ENCODE data around the gene GRK5. TPM values are rescaled to one million over a fixed set of nuclear protein-coding genes. Genes with fewer than 3 reads are reported as not detected.

The GRK5 gene
- total and polyA plus RNA-seq, 2 donors from 2014 or later: 7.3 to 18.7 TPM

GRCh38 chr10:119420950-119421875, 213.8 kb downstream of the GRK5 start:
- no peaks in the 10 kb centered on the region for H3K9me3 ChIP-seq (ENCODE audit: control insufficient read depth in 2 of 3, insufficient read depth in 1 of 3, low read length in 3 of 3)
- H3K4me3 ChIP-seq (ENCODE audit: low read length in 3 of 3): no peak overlapping the region
- peak in 1 of 5 donors; percentile 2 for DNase-seq
- no peaks in the 10 kb centered on the region for H3K4me1 ChIP-seq (ENCODE audit: control insufficient read depth in 2 of 3, insufficient read depth in 2 of 3, low read depth in 1 of 3, low read length in 3 of 3)
- H3K27me3 ChIP-seq (ENCODE audit: control insufficient read depth, insufficient read depth, low read length): no peaks in the 10 kb centered on the region
- H3K9ac ChIP-seq (ENCODE audit: low read length in 3 of 3): no peak overlapping the region
- TF ChIP-seq CTCF (IDR thresholded peaks at IDR 0.05; ENCODE audit: borderline replicate concordance, extremely low read depth, insufficient read depth): no peak
- no peak overlapping the region for H3K27ac ChIP-seq (ENCODE audit: low read depth in 2 of 2, low read length in 2 of 2)
- intact Hi-C loops (cut with DNase I): no loop called here
- H3K36me3 ChIP-seq (ENCODE audit: control insufficient read depth in 2 of 3, insufficient read depth in 3 of 3, low read length in 3 of 3): peaks cover 0 to 3% (median 0%) of the 10 kb centered on the region in 3 donors
- no peak for FAIRE-seq

- DNase-seq (no peak), FAIRE-seq (no peak)
- no peak for TF ChIP-seq CTCF (IDR thresholded peaks at IDR 0.05; ENCODE audit: borderline replicate concordance, extremely low read depth, insufficient read depth)
- no peaks in the 10 kb centered on the region for H3K27me3 ChIP-seq (ENCODE audit: control insufficient read depth, insufficient read depth, low read length)
- no peaks in the 10 kb centered on the region for H3K4me1 ChIP-seq (ENCODE audit: control insufficient read depth in 2 of 3, insufficient read depth in 2 of 3, low read depth in 1 of 3, low read length in 3 of 3)
- no peak overlapping the region for H3K4me3 ChIP-seq (ENCODE audit: low read length in 3 of 3)
- peaks cover 4 to 6% (median 6%) of the 10 kb centered on the region in 3 donors for H3K36me3 ChIP-seq (ENCODE audit: control insufficient read depth in 2 of 3, insufficient read depth in 3 of 3, low read length in 3 of 3)
- no peak overlapping the region for H3K9ac ChIP-seq (ENCODE audit: low read length in 3 of 3)
- peaks cover 0 to 4% (median 0%) of the 10 kb centered on the region in 3 donors for H3K9me3 ChIP-seq (ENCODE audit: control insufficient read depth in 2 of 3, insufficient read depth in 1 of 3, low read length in 3 of 3)
- intact Hi-C loops (cut with DNase I): no loop called here
- no peak overlapping the region for H3K27ac ChIP-seq (ENCODE audit: low read depth in 2 of 2, low read length in 2 of 2)
Observed at GRCh38 chr10:119421891-119422681, 214.7 kb downstream of the GRK5 start.

- Histone ChIP-seq H3K36me3 (ENCODE audit: control insufficient read depth in 2 of 3, insufficient read depth in 3 of 3, low read length in 3 of 3) (peaks cover 10 to 13% (median 12%) of the 10 kb centered on the region in 3 donors), H3K27ac (ENCODE audit: low read depth in 2 of 2, low read length in 2 of 2) (no peak overlapping the region), H3K4me1 (ENCODE audit: control insufficient read depth in 2 of 3, insufficient read depth in 2 of 3, low read depth in 1 of 3, low read length in 3 of 3) (no peaks in the 10 kb centered on the region), H3K9ac (ENCODE audit: low read length in 3 of 3) (no peak overlapping the region), H3K9me3 (ENCODE audit: control insufficient read depth in 2 of 3, insufficient read depth in 1 of 3, low read length in 3 of 3) (peaks cover 0 to 6% (median 0%) of the 10 kb centered on the region in 3 donors), H3K4me3 (ENCODE audit: low read length in 3 of 3) (no peak overlapping the region), H3K27me3 (ENCODE audit: control insufficient read depth, insufficient read depth, low read length) (no peaks in the 10 kb centered on the region)
- intact Hi-C loops (cut with DNase I): no loop called here
- no peak for DNase-seq
- TF ChIP-seq CTCF (IDR thresholded peaks at IDR 0.05; ENCODE audit: borderline replicate concordance, extremely low read depth, insufficient read depth): no peak
- FAIRE-seq: no peak
Observed at GRCh38 chr10:119422682-119423509, 215.5 kb downstream of the GRK5 start.
